Activated T-cell treated with anti-CD3 and anti-CD28 coated beads, Interleukin-2, amount 50 U/mL, for 4 hours (primary cell): ENCODE results near the gene CAV3. TPM values are rescaled to one million over a fixed set of nuclear protein-coding genes. Genes with fewer than 3 reads are reported as not detected.
"Not testable (repeated sequence)": the region's sequence is repeated elsewhere in the genome, so short reads cannot be mapped to it uniquely, and the experiment has no call there.

Source experiments
- ATAC-seq, 2 donors: fragments of 200-7000 bp; cut with Tn5 transposase; one replicate each; pipeline ENCODE4 v1.10.0; 2021
- DNase-seq: peaks from one replicate; pipeline ENCODE4 v3.0.0-alpha.2; 2020
- H3K27me3 Mint-ChIP-seq: one replicate; pipeline ENCODE4 v1.8.0; 2021; ENCODE audit warnings: low read depth, mixed read lengths
- H3K36me3 Mint-ChIP-seq: one replicate; pipeline ENCODE4 v1.8.0; 2022; ENCODE audit warnings: mixed read lengths; ENCODE audit not compliant: insufficient read depth
- H3K4me1 Mint-ChIP-seq: one replicate; pipeline ENCODE4 v1.8.0; 2021; ENCODE audit warnings: low read depth, mixed read lengths
- H3K4me3 Mint-ChIP-seq: one replicate; pipeline ENCODE4 v1.8.0; 2021; ENCODE audit warnings: mild to moderate bottlenecking, moderate library complexity, mixed read lengths
- H3K9me3 Mint-ChIP-seq: one replicate; pipeline ENCODE4 v1.8.0; 2021; ENCODE audit warnings: mixed read lengths
- total RNA-seq, 3 donors: library from RNA; stranded (reverse); gene quantifications; one replicate each; pipeline ENCODE4 v1.2.1, GENCODE V29; 2021

The CAV3 gene
- total RNA-seq = not detected

- Mint-ChIP-seq H3K36me3 (no peaks in the 10 kb centered on the region), H3K9me3 (no peaks in the 10 kb centered on the region), H3K27me3 (peaks cover 5% of the 10 kb centered on the region), H3K4me1 (no peaks in the 10 kb centered on the region), H3K4me3 (no peak within 1 kb of the TSS)
- ATAC-seq = no peak
- DNase-seq = no peak
These were observed at the start of gene CAV3 for GRCh38 chr3:8733332-8734094. Gene CAV3, plus strand, starts transcription at chr3:8733802. Its CDS starts 75 bp downstream, at chr3:8733877.

GRCh38 chr3:8684992-8685391, 48.6 kb upstream of the CAV3 start:
- not testable (repeated sequence) for H3K36me3 Mint-ChIP-seq, H3K4me3 Mint-ChIP-seq, H3K27me3 Mint-ChIP-seq, H3K4me1 Mint-ChIP-seq, H3K9me3 Mint-ChIP-seq, ATAC-seq, DNase-seq

- ATAC-seq, DNase-seq, H3K4me3 Mint-ChIP-seq, H3K36me3 Mint-ChIP-seq, H3K4me1 Mint-ChIP-seq, H3K27me3 Mint-ChIP-seq, H3K9me3 Mint-ChIP-seq: not testable (repeated sequence)
These were observed 42.3 kb upstream of the CAV3 start for GRCh38 chr3:8691295-8691694.

DNA sequence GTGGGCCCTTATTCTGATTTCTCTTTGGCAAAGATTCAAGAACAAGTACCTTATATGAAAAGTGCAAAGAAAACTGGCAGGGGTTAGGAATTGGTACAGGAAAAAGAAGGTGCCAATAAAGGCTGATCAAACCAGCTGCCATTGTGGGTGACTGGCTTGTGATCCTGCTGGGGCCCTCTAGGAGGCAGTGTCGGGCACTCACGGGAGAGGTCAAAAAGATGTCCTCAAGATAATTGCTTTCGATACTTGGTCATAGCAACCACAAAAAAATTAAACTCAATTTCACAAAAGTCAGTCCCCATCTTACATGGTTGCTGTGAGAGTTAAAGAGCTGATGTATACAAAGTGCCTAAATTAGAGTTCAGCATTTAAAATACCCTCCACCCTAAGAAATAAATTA, 31.0 kb upstream of the CAV3 start:
- Mint-ChIP-seq H3K36me3 (no peaks in the 10 kb centered on the region), H3K9me3 (peaks cover 4% of the 10 kb centered on the region), H3K27me3 (no peaks in the 10 kb centered on the region), H3K4me3 (no peak overlapping the region), H3K4me1 (no peaks in the 10 kb centered on the region)
- ATAC-seq = no peak
- DNase-seq = no peak

DNA sequence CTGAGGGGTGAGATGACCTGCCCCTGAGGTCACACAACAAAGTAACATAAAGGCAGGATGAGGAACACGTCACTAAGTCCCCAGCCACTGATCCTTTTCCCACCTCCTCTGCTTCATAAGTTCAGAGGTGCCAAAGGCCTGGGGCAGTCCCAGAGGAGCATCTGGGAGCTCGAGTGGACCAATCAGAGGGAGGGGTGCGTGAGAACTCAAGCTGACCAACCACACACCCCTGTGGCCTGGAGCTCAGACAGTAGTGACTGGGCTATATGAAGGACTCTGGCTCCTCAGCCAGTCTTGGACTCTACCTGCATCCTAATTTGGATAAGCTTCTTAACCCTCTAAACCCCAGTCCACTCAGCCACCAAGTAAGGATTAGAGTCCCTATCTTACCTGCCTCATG, 28.0 kb upstream of the CAV3 start:
- Mint-ChIP-seq H3K4me3 (no peak overlapping the region), H3K27me3 (no peaks in the 10 kb centered on the region), H3K4me1 (no peaks in the 10 kb centered on the region), H3K36me3 (no peaks in the 10 kb centered on the region), H3K9me3 (peaks cover 4% of the 10 kb centered on the region)
- DNase-seq (no peak), ATAC-seq (no peak)

DNA sequence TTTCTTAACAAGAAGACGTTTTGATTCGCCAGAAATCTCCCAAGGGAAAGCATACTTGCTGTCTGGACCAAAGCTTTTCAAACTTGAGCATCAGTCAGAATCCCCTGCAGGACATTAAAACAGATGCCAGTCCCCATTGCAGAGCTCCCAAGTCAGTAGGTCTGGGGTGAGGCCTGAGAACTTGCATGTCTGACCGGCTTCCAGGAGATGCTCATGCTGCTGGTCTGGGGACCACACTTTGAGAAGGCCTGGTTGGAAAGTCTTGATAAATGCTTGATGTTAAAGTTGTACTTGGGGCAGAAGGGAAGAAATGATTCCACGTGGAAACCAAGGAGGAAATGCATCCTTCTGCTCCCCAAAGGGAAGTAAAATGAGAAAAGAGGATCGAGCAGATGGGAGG, 24.3 kb upstream of the CAV3 start:
- Mint-ChIP-seq H3K36me3 (no peaks in the 10 kb centered on the region), H3K27me3 (no peaks in the 10 kb centered on the region), H3K4me1 (no peaks in the 10 kb centered on the region), H3K4me3 (no peak overlapping the region), H3K9me3 (peaks cover 4% of the 10 kb centered on the region)
- no peak for ATAC-seq
- no peak for DNase-seq

DNA sequence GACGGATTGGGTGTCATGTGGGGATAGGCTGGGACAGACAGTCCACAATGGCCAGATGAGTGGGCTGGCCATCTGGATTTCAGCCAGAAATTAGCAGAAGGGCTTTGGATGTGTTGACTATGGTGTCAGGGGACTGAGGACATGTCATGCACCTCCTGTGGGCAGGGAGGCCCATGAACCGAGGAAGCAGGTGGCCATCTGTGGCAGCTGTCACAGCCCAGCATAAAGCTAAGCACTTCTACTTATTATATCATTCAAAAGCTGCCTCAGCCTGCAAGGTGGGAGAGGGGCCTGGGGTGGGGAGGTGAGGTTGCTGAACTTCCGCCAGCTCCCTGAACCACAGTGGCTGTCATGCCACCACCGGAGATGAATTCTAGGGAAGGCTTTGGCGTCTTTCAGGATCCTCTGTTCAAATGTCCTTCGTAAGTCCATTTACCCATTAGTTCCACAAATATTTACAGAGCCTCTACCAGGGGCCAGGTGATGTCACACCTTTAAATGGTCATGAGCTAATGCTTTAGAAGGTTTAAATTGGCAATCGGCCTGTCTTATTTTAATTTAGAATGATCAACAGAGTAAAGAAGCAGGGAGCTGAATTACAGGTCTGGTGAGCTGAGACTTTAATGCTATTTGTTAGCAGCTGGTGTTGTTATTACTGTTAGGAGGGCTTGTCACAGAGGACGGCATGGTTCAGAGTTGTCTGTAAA, 23.6 kb upstream of the CAV3 start:
- Mint-ChIP-seq H3K4me3 (no peak overlapping the region), H3K4me1 (no peaks in the 10 kb centered on the region), H3K27me3 (no peaks in the 10 kb centered on the region), H3K9me3 (no peaks in the 10 kb centered on the region), H3K36me3 (no peaks in the 10 kb centered on the region)
- no peak for DNase-seq
- ATAC-seq = no peak

DNA sequence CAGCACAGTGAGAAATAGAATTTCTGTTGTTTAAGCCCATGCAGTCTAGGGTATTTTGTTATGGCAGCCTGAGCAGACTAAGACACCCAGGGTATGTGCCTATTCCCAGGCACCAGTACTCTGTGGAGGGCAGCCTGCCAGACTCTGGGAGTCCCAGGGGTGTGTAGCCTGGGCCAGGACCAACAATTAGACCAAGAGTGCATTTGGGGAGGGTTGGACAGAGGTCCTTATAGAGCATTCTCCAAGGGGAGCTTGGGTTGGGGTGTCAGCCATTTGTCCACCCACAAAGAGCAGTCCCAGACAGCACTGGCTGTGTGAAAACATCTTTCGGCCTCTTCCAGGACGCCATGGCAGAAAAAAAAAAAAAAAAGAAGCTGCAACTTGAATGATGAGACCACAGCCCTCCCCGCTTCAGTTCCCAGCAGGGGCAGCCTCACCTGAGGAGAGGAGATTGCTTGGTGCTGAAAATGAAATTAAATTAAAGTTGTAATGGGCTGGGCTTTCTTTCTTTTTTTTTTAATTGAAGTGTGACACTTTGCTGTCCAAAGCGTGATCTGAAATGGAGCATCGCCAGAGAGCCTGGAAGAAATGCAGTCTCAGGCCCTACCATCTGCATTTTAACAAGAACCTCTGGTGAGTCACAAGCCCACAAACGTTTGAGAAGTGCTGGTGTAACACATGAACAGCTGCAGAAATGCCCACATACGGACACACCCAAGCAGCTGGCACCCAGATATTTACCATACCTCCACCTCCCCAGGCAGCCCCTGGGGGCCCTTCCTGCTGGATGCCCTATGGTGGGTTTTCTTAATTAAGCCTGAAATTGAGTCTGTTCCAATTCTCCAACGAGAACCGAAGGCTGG, 21.3 kb upstream of the CAV3 start:
- H3K4me1 Mint-ChIP-seq = no peaks in the 10 kb centered on the region
- H3K4me3 Mint-ChIP-seq = no peak overlapping the region
- H3K9me3 Mint-ChIP-seq = no peaks in the 10 kb centered on the region
- peaks cover 3% of the 10 kb centered on the region for H3K27me3 Mint-ChIP-seq
- ATAC-seq (no peak), DNase-seq (no peak)
- H3K36me3 Mint-ChIP-seq = no peaks in the 10 kb centered on the region

DNA sequence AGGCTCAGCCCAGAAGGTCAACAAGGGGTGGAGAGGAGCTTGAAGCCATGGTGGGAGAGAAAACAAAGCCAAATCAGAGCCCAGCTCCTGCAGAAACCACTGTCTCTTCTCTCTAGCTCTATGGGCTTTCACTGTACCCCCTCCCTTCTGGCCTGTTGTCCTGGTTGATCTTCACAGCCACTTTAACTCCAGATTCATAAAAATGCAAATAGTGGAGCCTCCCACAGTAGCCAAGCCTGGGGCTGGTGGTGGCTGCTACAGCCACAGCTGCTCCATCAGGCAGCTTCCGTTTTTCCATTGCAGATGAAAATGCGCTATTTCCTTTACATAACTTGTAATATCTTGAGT, 20.7 kb upstream of the CAV3 start:
- no peaks in the 10 kb centered on the region for H3K9me3 Mint-ChIP-seq

DNA sequence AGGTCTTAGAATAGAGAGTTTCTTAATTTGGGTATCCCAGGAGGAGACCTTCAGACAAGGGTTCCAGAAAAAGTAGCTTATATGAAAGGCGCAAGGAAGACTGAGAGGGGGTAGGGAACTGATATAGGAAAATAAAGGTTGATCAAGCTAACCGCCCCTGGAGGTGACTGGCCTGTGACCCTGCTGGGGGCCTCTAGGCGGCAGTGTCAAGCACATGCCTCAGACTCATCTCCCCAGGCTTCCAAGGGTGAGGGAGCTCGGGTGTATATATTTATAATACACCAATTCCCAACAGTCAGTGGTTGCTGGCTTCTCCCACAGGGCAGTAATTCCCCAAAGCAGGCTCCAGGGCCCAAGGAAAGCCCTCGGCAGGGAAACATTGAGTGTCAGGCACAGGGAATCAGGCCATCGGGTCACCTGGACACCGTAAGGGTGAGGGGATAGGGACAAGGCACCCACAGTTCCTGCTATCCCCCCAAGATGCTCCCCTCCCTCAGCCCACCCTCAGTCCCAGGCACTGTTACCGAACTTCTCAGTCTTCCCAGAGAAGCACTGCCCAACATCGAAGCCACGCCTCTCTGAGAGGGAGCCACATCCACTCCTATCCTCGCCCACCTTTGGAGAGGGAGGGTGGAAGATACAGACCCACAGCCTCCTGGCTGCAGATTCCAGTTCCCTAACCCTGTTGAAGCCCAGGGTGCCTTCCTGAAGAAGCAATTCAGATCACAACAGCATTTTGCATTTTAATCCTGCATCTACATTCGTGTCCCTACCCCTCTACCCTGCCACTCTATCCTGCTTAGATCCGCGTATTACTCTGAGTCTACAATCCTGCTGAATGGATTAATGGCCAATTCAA, 19.5 kb upstream of the CAV3 start:
- ATAC-seq (no peak), DNase-seq (no peak)
- Mint-ChIP-seq H3K4me3 (no peak overlapping the region), H3K9me3 (no peaks in the 10 kb centered on the region), H3K27me3 (peaks cover 3% of the 10 kb centered on the region), H3K4me1 (no peaks in the 10 kb centered on the region), H3K36me3 (no peaks in the 10 kb centered on the region)

More for the DNA sequence above, 20.7 kb upstream of the CAV3 start:
- H3K27me3 Mint-ChIP-seq = peaks cover 3% of the 10 kb centered on the region
- H3K4me1 Mint-ChIP-seq = no peaks in the 10 kb centered on the region
- DNase-seq (no peak), ATAC-seq (no peak)
- H3K36me3 Mint-ChIP-seq = no peaks in the 10 kb centered on the region
- H3K4me3 Mint-ChIP-seq = no peak overlapping the region

- not testable (repeated sequence) for H3K4me1 Mint-ChIP-seq, H3K4me3 Mint-ChIP-seq, ATAC-seq, H3K9me3 Mint-ChIP-seq, H3K27me3 Mint-ChIP-seq, H3K36me3 Mint-ChIP-seq, DNase-seq
These were observed 17.8 kb upstream of the CAV3 start for GRCh38 chr3:8715757-8716156.

DNA sequence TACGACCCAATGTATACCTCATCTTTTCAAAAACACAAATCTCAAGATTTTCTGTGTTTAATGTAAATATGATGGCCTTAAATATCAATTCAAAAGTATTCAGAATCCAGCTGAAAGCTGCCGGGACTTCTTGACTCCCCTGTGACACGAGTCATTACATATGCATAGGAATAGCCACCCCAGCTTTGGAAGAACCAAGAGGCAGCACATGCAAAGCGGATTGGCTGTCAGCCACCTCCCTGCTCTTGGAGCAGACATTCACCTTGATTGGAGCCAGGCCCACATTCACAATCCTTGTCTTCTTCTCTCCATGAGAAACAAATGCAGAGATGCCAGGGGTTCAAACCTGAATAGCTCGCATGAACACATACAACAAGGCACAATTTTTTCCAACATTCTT, 10.8 kb upstream of the CAV3 start:
- H3K36me3 Mint-ChIP-seq = no peaks in the 10 kb centered on the region
- ATAC-seq (no peak), DNase-seq (no peak)
- H3K27me3 Mint-ChIP-seq = no peaks in the 10 kb centered on the region
- no peaks in the 10 kb centered on the region for H3K4me1 Mint-ChIP-seq
- no peak overlapping the region for H3K4me3 Mint-ChIP-seq
- H3K9me3 Mint-ChIP-seq = peaks cover 10% of the 10 kb centered on the region

GRCh38 chr3:8723612-8724011, 10.0 kb upstream of the CAV3 start:
- no peaks in the 10 kb centered on the region for H3K4me1 Mint-ChIP-seq
- ATAC-seq (no peak), DNase-seq (no peak)
- H3K4me3 Mint-ChIP-seq = no peak overlapping the region
- no peaks in the 10 kb centered on the region for H3K27me3 Mint-ChIP-seq
- peaks cover 10% of the 10 kb centered on the region for H3K9me3 Mint-ChIP-seq
- no peaks in the 10 kb centered on the region for H3K36me3 Mint-ChIP-seq
